Naive B cell (primary cell): ENCODE measurements around the gene LETM1. TPM values are rescaled to one million over a fixed set of nuclear protein-coding genes. Genes with fewer than 3 reads are reported as not detected.
A peak's percentile ranks its signal among the peaks of the same experiment; 100 is the strongest.

ENCODE experiments used
- ATAC-seq, 2 donors: fragments of 150-1000 bp; cut with Tn5 transposase; 2 replicates each; pipeline ENCODE4 v1.10.0; 2021; ENCODE audit warnings: low read depth in 2 of 2, mild to moderate bottlenecking in 2 of 2, moderate library complexity in 2 of 2
- DNase-seq: peaks from one replicate; pipeline ENCODE4 v3.0.0; 2022
- H3K27ac Mint-ChIP-seq, 6 donors: one replicate each; pipeline ENCODE4 v1.8.0; 2020 to 2022; ENCODE audit warnings: mild to moderate bottlenecking in 6 of 6, mixed read lengths in 6 of 6, moderate library complexity in 5 of 6, inconsistent platforms in 2 of 6
- H3K27me3 Mint-ChIP-seq, 3 donors: one replicate each; pipeline ENCODE4 v1.8.0; 2021 to 2022; ENCODE audit warnings: mixed read lengths in 3 of 3, mild to moderate bottlenecking in 1 of 3
- H3K36me3 Mint-ChIP-seq, 2 donors: one replicate each; pipeline ENCODE4 v1.8.0; 2020 to 2022; ENCODE audit warnings: mixed read lengths in 2 of 2, inconsistent platforms in 1 of 2, mild to moderate bottlenecking in 1 of 2
- H3K4me1 Mint-ChIP-seq, 3 donors: one replicate each; pipeline ENCODE4 v1.8.0; 2020 to 2022; ENCODE audit warnings: mixed read lengths in 3 of 3, inconsistent platforms in 1 of 3, mild to moderate bottlenecking in 1 of 3, moderate library complexity in 1 of 3
- H3K4me3 Mint-ChIP-seq, 8 donors: one replicate each; pipeline ENCODE4 v1.8.0; 2020 to 2022; ENCODE audit warnings: mild to moderate bottlenecking in 8 of 8, mixed read lengths in 8 of 8, moderate library complexity in 8 of 8, inconsistent platforms in 2 of 8
- H3K9me3 Mint-ChIP-seq, 7 donors: one replicate each; pipeline ENCODE4 v1.8.0; 2020 to 2022; ENCODE audit warnings: mixed read lengths in 7 of 7, mild to moderate bottlenecking in 5 of 7, inconsistent platforms in 2 of 7, moderate library complexity in 1 of 7
- polyA plus RNA-seq, 6 donors: library from polyadenylated mRNA; unstranded; fragments of 300-500 nt; fragmentation: Illumina TruSeq; gene quantifications; one replicate each; pipeline ENCODE4 v1.2.3, GENCODE V29; 2021; ENCODE audit warnings: low read depth in 6 of 6

LETM1 gene
- polyA plus RNA-seq, 6 donors from 2014 or later: 2.9 to 15.1 (median 10.8) TPM

GRCh38 chr4:1802720-1803522, 53.0 kb downstream of the LETM1 start:
- Mint-ChIP-seq H3K27ac (no peak overlapping the region), H3K36me3 (no peaks in the 10 kb centered on the region), H3K9me3 (no peaks in the 10 kb centered on the region), H3K4me1 (no peaks in the 10 kb centered on the region), H3K27me3 (peaks cover 0 to 35% (median 9%) of the 10 kb centered on the region in 3 donors), H3K4me3 (no peak overlapping the region)
- no peak for ATAC-seq
- DNase-seq: no peak

GRCh38 chr4:1802151-1802715, 53.7 kb downstream of the LETM1 start:
- Mint-ChIP-seq H3K4me3 (no peak overlapping the region), H3K27me3 (peaks cover 0 to 41% (median 9%) of the 10 kb centered on the region in 3 donors), H3K27ac (no peak overlapping the region), H3K4me1 (no peaks in the 10 kb centered on the region), H3K36me3 (no peaks in the 10 kb centered on the region), H3K9me3 (no peaks in the 10 kb centered on the region)
- ATAC-seq (no peak), DNase-seq (no peak)

GRCh38 chr4:1801286-1801958, 54.5 kb downstream of the LETM1 start:
- H3K27ac Mint-ChIP-seq: no peak overlapping the region
- H3K36me3 Mint-ChIP-seq: no peaks in the 10 kb centered on the region
- ATAC-seq: no peak
- H3K4me3 Mint-ChIP-seq: no peak overlapping the region
- H3K4me1 Mint-ChIP-seq: no peaks in the 10 kb centered on the region
- no peak for DNase-seq
- H3K9me3 Mint-ChIP-seq: no peaks in the 10 kb centered on the region
- H3K27me3 Mint-ChIP-seq: peaks cover 0 to 47% (median 15%) of the 10 kb centered on the region in 3 donors

GRCh38 chr4:1800805-1801204, 55.2 kb downstream of the LETM1 start:
- no peak for DNase-seq
- Mint-ChIP-seq H3K36me3 (no peaks in the 10 kb centered on the region), H3K4me1 (peaks cover 0 to 2% (median 0%) of the 10 kb centered on the region in 3 donors), H3K27me3 (peaks cover 0 to 53% (median 18%) of the 10 kb centered on the region in 3 donors), H3K27ac (no peak overlapping the region), H3K9me3 (no peaks in the 10 kb centered on the region), H3K4me3 (peak overlapping the region in 1 of 8 donors; percentile 3)
- ATAC-seq: no peak

GRCh38 chr4:1799387-1800375, 56.3 kb downstream of the LETM1 start:
- no peak overlapping the region for H3K4me3 Mint-ChIP-seq
- H3K36me3 Mint-ChIP-seq: no peaks in the 10 kb centered on the region
- no peak for ATAC-seq
- H3K27ac Mint-ChIP-seq: no peak overlapping the region
- H3K27me3 Mint-ChIP-seq: peaks cover 0 to 54% (median 18%) of the 10 kb centered on the region in 3 donors
- no peak for DNase-seq
- peaks cover 0 to 3% (median 0%) of the 10 kb centered on the region in 3 donors for H3K4me1 Mint-ChIP-seq
- H3K9me3 Mint-ChIP-seq: no peaks in the 10 kb centered on the region

GRCh38 chr4:1798580-1799386, 57.2 kb downstream of the LETM1 start:
- no peak for DNase-seq
- ATAC-seq: no peak
- H3K27me3 Mint-ChIP-seq: peaks cover 0 to 54% (median 18%) of the 10 kb centered on the region in 3 donors
- H3K4me1 Mint-ChIP-seq: peaks cover 0 to 3% (median 0%) of the 10 kb centered on the region in 3 donors
- H3K4me3 Mint-ChIP-seq: no peak overlapping the region
- no peaks in the 10 kb centered on the region for H3K9me3 Mint-ChIP-seq
- no peaks in the 10 kb centered on the region for H3K36me3 Mint-ChIP-seq
- peak overlapping the region in 1 of 6 donors; percentile 38 for H3K27ac Mint-ChIP-seq

GRCh38 chr4:1797861-1798579, 57.9 kb downstream of the LETM1 start:
- Mint-ChIP-seq H3K4me1 (peaks cover 0 to 3% (median 0%) of the 10 kb centered on the region in 3 donors), H3K4me3 (no peak overlapping the region), H3K36me3 (no peaks in the 10 kb centered on the region), H3K27me3 (peaks cover 0 to 48% (median 18%) of the 10 kb centered on the region in 3 donors), H3K27ac (no peak overlapping the region), H3K9me3 (no peaks in the 10 kb centered on the region)
- ATAC-seq (no peak), DNase-seq (no peak)

- Mint-ChIP-seq H3K36me3 (no peaks in the 10 kb centered on the region), H3K27me3 (peaks cover 0 to 48% (median 18%) of the 10 kb centered on the region in 3 donors), H3K4me3 (no peak overlapping the region), H3K9me3 (no peaks in the 10 kb centered on the region), H3K4me1 (peaks cover 0 to 3% (median 0%) of the 10 kb centered on the region in 3 donors), H3K27ac (no peak overlapping the region)
- DNase-seq (no peak), ATAC-seq (no peak)
Observed at GRCh38 chr4:1797298-1797860, 58.6 kb downstream of the LETM1 start.

- peak overlapping the region in 1 of 6 donors; percentile 62 for H3K27ac Mint-ChIP-seq
- DNase-seq (no peak), ATAC-seq (no peak)
- peaks cover 0 to 52% (median 18%) of the 10 kb centered on the region in 3 donors for H3K27me3 Mint-ChIP-seq
- no peaks in the 10 kb centered on the region for H3K9me3 Mint-ChIP-seq
- peaks cover 0 to 3% (median 0%) of the 10 kb centered on the region in 3 donors for H3K4me1 Mint-ChIP-seq
- peak overlapping the region in 6 of 8 donors; percentile 9 to 59 (median 36) for H3K4me3 Mint-ChIP-seq
- H3K36me3 Mint-ChIP-seq: no peaks in the 10 kb centered on the region
Observed at GRCh38 chr4:1796486-1797204, 59.3 kb downstream of the LETM1 start.

- no peaks in the 10 kb centered on the region for H3K36me3 Mint-ChIP-seq
- H3K4me3 Mint-ChIP-seq: peak overlapping the region in 4 of 8 donors; percentile 35 to 67 (median 55)
- H3K4me1 Mint-ChIP-seq: peaks cover 0 to 3% (median 0%) of the 10 kb centered on the region in 3 donors
- no peaks in the 10 kb centered on the region for H3K9me3 Mint-ChIP-seq
- no peak for ATAC-seq
- H3K27me3 Mint-ChIP-seq: peaks cover 5 to 49% (median 18%) of the 10 kb centered on the region in 3 donors
- no peak overlapping the region for H3K27ac Mint-ChIP-seq
- DNase-seq: no peak
Observed at GRCh38 chr4:1795299-1796195, 60.4 kb downstream of the LETM1 start.
